ENCODE results near the gene COL1A1. TPM values are rescaled to one million over a fixed set of nuclear protein-coding genes. Genes with fewer than 3 reads are reported as not detected.
A peak's percentile ranks its signal among the peaks of the same experiment; 100 is the strongest.

Gene COL1A1
- total and polyA plus RNA-seq, 2 of the 13 experiments (the other 11 are each of a cell fraction or from before 2014, with no cell fraction given), result 0.05 TPM; not detected in 1

DNA sequence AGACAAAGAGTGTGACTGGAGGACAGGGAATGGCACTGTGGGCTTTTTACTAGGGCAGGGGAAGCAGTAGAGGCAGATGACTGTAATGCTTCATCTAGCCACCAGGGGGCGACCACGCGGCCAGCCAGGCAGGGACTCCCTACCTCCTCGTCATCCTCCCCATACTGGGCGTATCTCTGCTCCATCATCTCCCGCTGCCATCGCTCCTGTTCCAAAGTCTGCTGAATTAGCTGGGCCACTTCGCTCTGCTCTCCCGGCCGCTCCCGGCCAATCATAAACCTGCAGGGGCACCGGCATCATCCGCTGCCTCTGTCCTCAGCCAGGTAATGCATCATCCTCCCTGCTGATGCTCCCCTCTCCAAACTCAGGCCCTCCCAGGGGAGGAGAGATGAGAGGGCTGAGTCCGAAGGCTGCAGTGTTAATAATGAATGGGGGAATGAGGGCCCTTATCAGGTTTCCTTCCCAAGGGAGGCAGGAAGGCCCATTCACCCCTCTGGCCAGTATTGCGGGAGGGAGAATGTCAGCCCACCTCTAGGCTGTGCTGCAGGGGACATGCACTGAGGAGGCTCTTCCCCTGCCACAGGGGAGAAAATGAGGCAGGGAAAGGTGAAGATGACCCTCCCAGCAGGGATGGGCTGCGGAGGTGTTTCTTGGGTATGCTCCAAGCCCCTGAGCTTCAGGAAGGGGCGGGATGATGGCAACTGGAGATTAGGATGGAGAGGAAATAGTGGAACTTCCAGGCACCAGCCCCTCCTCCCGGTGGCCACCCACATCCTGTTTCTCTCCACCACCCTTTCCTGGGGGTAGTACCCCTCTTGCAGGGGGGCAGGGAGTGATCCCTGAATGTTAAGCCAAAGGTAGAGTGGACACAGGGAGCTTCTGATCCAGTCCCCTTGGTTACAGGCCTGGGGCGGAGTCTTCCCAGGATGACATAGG is 61.2 kb downstream of the COL1A1 start:
- no peak overlapping the region for H3K4me3 ChIP-seq (replicated peaks in 1 of 3; ENCODE audit: insufficient read depth in 1 of 3, low read depth in 2 of 3, low read length in 3 of 3)
- in situ Hi-C loops (cut with HindIII; ENCODE audit: extremely low pct_ligation_motif_present, low pct_unique_long_range_greater_than_20kb) (no loop called here), intact Hi-C loops (cut with micrococcal nuclease; ENCODE audit: unreplicated experiment) (loop anchor here (1.0 kb wide), 2 partner anchors 8 to 21 kb away; no protein-coding TSS in a partner anchor)
- H3K27me3 ChIP-seq (ENCODE audit: control insufficient read depth in 1 of 2, insufficient read depth in 2 of 2, low read length in 2 of 2), result no peaks in the 10 kb centered on the region
- no peak overlapping the region for H2AFZ ChIP-seq (ENCODE audit: low read length)
- DNase-seq (ENCODE audit: low spot score), result peak; percentile 77
- ATAC-seq, result peak; percentile 83
- H3K4me2 ChIP-seq (ENCODE audit: low read depth, low read length), result no peak overlapping the region
- H3K4me1 ChIP-seq (ENCODE audit: insufficient read depth, low read length), result peaks cover 13% of the 10 kb centered on the region
- H4K20me1 ChIP-seq (ENCODE audit: insufficient read depth, low read length), result peaks cover 6% of the 10 kb centered on the region; the same call in 1 of the 2 replicates
- H3K27ac ChIP-seq (ENCODE audit: extremely low read length, insufficient read depth, low read length), result no peak overlapping the region
- no peaks in the 10 kb centered on the region for H3K9me3 ChIP-seq (ENCODE audit: low read length)
- H3K9ac ChIP-seq (ENCODE audit: insufficient read depth, low read depth, low read length), result no peak overlapping the region
- BruUV-seq (replicated peaks), result no TSS peak
- WGBS (ENCODE audit: low lambda C conversion rate), result 51% methylated on average over 19 of the region's 19 CpGs
- H3K36me3 ChIP-seq (replicated peaks in 1 of 2; ENCODE audit: control insufficient read depth in 1 of 2, insufficient read depth in 2 of 2, low read length in 2 of 2), result peaks cover 64 to 79% of the 10 kb centered on the region in 2 experiments
- H3K79me2 ChIP-seq (ENCODE audit: insufficient read depth, low read length), result no peaks in the 10 kb centered on the region
- CTCF ChIA-PET (ENCODE audit: low intra/inter-chr PET ratio, low total read pairs), result interaction anchor here (1.2 to 2.2 kb wide), 4 partner anchors 21 to 157 kb away, joined by 3 to 32 read pairs (median 4); no protein-coding TSS in a partner anchor
- POLR2A ChIA-PET, result no interaction called here
- FAIRE-seq, result peak; percentile 98
- TF ChIP-seq PHF5A (CRISPR knock-in tag; IDR thresholded peaks at IDR 0.05; ENCODE audit: low read depth, unreplicated experiment), result peak; percentile 34
- TF ChIP-seq, protein P1, sequence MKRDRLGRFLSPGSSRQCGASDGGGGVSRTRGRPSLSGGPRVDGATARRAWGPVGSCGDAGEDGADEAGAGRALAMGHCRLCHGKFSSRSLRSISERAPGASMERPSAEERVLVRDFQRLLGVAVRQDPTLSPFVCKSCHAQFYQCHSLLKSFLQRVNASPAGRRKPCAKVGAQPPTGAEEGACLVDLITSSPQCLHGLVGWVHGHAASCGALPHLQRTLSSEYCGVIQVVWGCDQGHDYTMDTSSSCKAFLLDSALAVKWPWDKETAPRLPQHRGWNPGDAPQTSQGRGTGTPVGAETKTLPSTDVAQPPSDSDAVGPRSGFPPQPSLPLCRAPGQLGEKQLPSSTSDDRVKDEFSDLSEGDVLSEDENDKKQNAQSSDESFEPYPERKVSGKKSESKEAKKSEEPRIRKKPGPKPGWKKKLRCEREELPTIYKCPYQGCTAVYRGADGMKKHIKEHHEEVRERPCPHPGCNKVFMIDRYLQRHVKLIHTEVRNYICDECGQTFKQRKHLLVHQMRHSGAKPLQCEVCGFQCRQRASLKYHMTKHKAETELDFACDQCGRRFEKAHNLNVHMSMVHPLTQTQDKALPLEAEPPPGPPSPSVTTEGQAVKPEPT (CRISPR knock-in tag; IDR thresholded peaks at IDR 0.05; ENCODE audit: low read depth), result no peak
- TF ChIP-seq ZBTB38 (CRISPR knock-in tag; IDR thresholded peaks at IDR 0.05), result peak; percentile 70
- TF ChIP-seq, protein P2, sequence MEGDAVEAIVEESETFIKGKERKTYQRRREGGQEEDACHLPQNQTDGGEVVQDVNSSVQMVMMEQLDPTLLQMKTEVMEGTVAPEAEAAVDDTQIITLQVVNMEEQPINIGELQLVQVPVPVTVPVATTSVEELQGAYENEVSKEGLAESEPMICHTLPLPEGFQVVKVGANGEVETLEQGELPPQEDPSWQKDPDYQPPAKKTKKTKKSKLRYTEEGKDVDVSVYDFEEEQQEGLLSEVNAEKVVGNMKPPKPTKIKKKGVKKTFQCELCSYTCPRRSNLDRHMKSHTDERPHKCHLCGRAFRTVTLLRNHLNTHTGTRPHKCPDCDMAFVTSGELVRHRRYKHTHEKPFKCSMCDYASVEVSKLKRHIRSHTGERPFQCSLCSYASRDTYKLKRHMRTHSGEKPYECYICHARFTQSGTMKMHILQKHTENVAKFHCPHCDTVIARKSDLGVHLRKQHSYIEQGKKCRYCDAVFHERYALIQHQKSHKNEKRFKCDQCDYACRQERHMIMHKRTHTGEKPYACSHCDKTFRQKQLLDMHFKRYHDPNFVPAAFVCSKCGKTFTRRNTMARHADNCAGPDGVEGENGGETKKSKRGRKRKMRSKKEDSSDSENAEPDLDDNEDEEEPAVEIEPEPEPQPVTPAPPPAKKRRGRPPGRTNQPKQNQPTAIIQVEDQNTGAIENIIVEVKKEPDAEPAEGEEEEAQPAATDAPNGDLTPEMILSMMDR (CRISPR knock-in tag; IDR thresholded peaks at IDR 0.05), result peak; percentile 95
- no peak for TF ChIP-seq NR2F6 (IDR thresholded peaks at IDR 0.05)
- 0 out of 2 replicates have a peak, but pooled peaks have one; percentile 6 for TF ChIP-seq NR2F6 (CRISPR knock-in tag; IDR thresholded peaks at IDR 0.05)
- TF ChIP-seq, protein P3, sequence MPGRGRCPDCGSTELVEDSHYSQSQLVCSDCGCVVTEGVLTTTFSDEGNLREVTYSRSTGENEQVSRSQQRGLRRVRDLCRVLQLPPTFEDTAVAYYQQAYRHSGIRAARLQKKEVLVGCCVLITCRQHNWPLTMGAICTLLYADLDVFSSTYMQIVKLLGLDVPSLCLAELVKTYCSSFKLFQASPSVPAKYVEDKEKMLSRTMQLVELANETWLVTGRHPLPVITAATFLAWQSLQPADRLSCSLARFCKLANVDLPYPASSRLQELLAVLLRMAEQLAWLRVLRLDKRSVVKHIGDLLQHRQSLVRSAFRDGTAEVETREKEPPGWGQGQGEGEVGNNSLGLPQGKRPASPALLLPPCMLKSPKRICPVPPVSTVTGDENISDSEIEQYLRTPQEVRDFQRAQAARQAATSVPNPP (CRISPR knock-in tag; IDR thresholded peaks at IDR 0.05), result no peak
- peak; percentile 27; the same call in 1 of the 2 replicates for TF ChIP-seq HDAC2 (CRISPR knock-in tag; IDR thresholded peaks at IDR 0.05)
- TF ChIP-seq, protein P4, sequence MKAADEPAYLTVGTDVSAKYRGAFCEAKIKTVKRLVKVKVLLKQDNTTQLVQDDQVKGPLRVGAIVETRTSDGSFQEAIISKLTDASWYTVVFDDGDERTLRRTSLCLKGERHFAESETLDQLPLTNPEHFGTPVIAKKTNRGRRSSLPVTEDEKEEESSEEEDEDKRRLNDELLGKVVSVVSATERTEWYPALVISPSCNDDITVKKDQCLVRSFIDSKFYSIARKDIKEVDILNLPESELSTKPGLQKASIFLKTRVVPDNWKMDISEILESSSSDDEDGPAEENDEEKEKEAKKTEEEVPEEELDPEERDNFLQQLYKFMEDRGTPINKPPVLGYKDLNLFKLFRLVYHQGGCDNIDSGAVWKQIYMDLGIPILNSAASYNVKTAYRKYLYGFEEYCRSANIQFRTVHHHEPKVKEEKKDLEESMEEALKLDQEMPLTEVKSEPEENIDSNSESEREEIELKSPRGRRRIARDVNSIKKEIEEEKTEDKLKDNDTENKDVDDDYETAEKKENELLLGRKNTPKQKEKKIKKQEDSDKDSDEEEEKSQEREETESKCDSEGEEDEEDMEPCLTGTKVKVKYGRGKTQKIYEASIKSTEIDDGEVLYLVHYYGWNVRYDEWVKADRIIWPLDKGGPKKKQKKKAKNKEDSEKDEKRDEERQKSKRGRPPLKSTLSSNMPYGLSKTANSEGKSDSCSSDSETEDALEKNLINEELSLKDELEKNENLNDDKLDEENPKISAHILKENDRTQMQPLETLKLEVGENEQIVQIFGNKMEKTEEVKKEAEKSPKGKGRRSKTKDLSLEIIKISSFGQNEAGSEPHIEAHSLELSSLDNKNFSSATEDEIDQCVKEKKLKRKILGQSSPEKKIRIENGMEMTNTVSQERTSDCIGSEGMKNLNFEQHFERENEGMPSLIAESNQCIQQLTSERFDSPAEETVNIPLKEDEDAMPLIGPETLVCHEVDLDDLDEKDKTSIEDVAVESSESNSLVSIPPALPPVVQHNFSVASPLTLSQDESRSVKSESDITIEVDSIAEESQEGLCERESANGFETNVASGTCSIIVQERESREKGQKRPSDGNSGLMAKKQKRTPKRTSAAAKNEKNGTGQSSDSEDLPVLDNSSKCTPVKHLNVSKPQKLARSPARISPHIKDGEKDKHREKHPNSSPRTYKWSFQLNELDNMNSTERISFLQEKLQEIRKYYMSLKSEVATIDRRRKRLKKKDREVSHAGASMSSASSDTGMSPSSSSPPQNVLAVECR (CRISPR knock-in tag; IDR thresholded peaks at IDR 0.05; ENCODE audit: borderline replicate concordance), result peak; percentile 14; the same call in 1 of the 2 replicates
- TF ChIP-seq MED1 (CRISPR knock-in tag; IDR thresholded peaks at IDR 0.05), result 0 out of 2 replicates have a peak, but pooled peaks have one; percentile 21
- peak; percentile 23; the same call in 1 of the 2 replicates for TF ChIP-seq ELF3 (CRISPR knock-in tag; IDR thresholded peaks at IDR 0.05)
- 0 out of 2 replicates have a peak, but pooled peaks have one; percentile 8 for TF ChIP-seq ZNF274 (CRISPR knock-in tag; IDR thresholded peaks at IDR 0.05)
- TF ChIP-seq ZNF317 (CRISPR knock-in tag; IDR thresholded peaks at IDR 0.05), result peak; percentile 100
- TF ChIP-seq ZNF558 (CRISPR knock-in tag; IDR thresholded peaks at IDR 0.05; ENCODE audit: borderline replicate concordance), result no peak
